Measurements from ENCODE around the gene SLC19A1.

Gene SLC19A1

GRCh38 chr21:45548711-45549491 is 6.7 kb upstream of the SLC19A1 start:
- Histone ChIP-seq H3K4me1 (no peaks in the 10 kb centered on the region), H3K4me3 (ENCODE audit: low read depth, low read length) (no peak overlapping the region), H3K27me3 (no peaks in the 10 kb centered on the region), H3K36me3 (no peaks in the 10 kb centered on the region), H3K9me3 (no peaks in the 10 kb centered on the region)
- no peak for DNase-seq
- TF ChIP-seq CTCF (IDR thresholded peaks at IDR 0.05; ENCODE audit: low read depth, low read length): no peak

GRCh38 chr21:45547545-45547900 is 5.3 kb upstream of the SLC19A1 start:
- Histone ChIP-seq H3K4me1 (no peaks in the 10 kb centered on the region), H3K9me3 (no peaks in the 10 kb centered on the region), H3K36me3 (no peaks in the 10 kb centered on the region), H3K27me3 (no peaks in the 10 kb centered on the region), H3K4me3 (ENCODE audit: low read depth, low read length) (no peak overlapping the region)
- no peak for DNase-seq
- no peak for TF ChIP-seq CTCF (IDR thresholded peaks at IDR 0.05; ENCODE audit: low read depth, low read length)

GRCh38 chr21:45546636-45547544 is 4.7 kb upstream of the SLC19A1 start:
- no peak for DNase-seq

GRCh38 chr21:45545691-45546531 is 3.7 kb upstream of the SLC19A1 start:
- Histone ChIP-seq H3K9me3 (no peaks in the 10 kb centered on the region), H3K27me3 (no peaks in the 10 kb centered on the region), H3K4me3 (ENCODE audit: low read depth, low read length) (no peak overlapping the region), H3K36me3 (no peaks in the 10 kb centered on the region), H3K4me1 (no peaks in the 10 kb centered on the region)
- DNase-seq: no peak
- TF ChIP-seq CTCF (IDR thresholded peaks at IDR 0.05; ENCODE audit: low read depth, low read length): no peak

More at GRCh38 chr21:45546636-45547544, 4.7 kb upstream of the SLC19A1 start:
- no peak overlapping the region for H3K4me3 ChIP-seq (ENCODE audit: low read depth, low read length)
- H3K9me3 ChIP-seq: no peaks in the 10 kb centered on the region
- no peaks in the 10 kb centered on the region for H3K4me1 ChIP-seq
- H3K36me3 ChIP-seq: no peaks in the 10 kb centered on the region
- H3K27me3 ChIP-seq: no peaks in the 10 kb centered on the region
- TF ChIP-seq CTCF (IDR thresholded peaks at IDR 0.05; ENCODE audit: low read depth, low read length): no peak

- Histone ChIP-seq H3K36me3 (no peaks in the 10 kb centered on the region), H3K9me3 (no peaks in the 10 kb centered on the region), H3K27me3 (no peaks in the 10 kb centered on the region), H3K4me1 (0 out of 2 replicates have a peak, but pooled peaks cover 2% of the 10 kb centered on the region), H3K4me3 (ENCODE audit: low read depth, low read length) (no peak overlapping the region)
- no peak for DNase-seq
- TF ChIP-seq CTCF (IDR thresholded peaks at IDR 0.05; ENCODE audit: low read depth, low read length): no peak
Observed at GRCh38 chr21:45545236-45545570, 3.0 kb upstream of the SLC19A1 start.

All from BE2C (cell line).